Lung microvascular endothelial cell (primary cell): Measurements from ENCODE around the gene DDX10. TPM values are rescaled to one million over a fixed set of nuclear protein-coding genes. Genes with fewer than 3 reads are reported as not detected.

Experiments
- DNase-seq, 2 donors: peaks; one replicate each; pipeline versions ENCODE4 v3.0.0 to v3.0.0-alpha.2; 2010; ENCODE audit warnings: low read depth in 2 of 2
- total RNA-seq: library from RNA; depleted of rRNA; stranded (reverse); fragments of >200 nt; gene quantifications from 2 replicates; pipeline ENCODE4 v1.2.1, GENCODE V29; 2014

The DDX10 gene
- total RNA-seq, 1 donor from 2014 or later: 32.1 TPM

GRCh38 chr11:108938604-108939003, 273.7 kb downstream of the DDX10 start:
- peak in 1 of 2 donors; percentile 42 for DNase-seq

GRCh38 chr11:108939135-108939534, 274.3 kb downstream of the DDX10 start:
- DNase-seq: no peak

DNA sequence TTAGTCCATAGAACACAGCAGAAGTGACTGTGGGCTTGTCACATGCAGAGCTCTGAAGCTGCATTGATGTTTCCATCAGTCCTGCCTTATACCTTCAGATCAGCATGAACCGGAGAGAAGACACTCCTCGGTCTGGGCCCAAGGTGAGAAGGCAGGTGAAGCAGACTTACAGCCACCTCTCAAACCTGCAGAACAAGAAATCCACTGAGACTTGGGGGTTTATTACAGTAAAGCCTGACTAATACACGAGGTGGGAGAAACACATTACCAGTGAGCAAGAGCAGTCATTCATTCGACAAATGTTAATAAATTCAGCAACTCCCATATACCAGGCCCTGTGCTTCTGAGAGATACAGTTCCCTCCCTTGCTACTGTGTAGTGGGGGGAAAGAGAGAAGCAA, 279.0 kb downstream of the DDX10 start:
- no peak for DNase-seq

GRCh38 chr11:108944471-108945178, 279.8 kb downstream of the DDX10 start:
- no peak for DNase-seq

GRCh38 chr11:108945341-108945740, 280.5 kb downstream of the DDX10 start:
- DNase-seq: no peak

DNA sequence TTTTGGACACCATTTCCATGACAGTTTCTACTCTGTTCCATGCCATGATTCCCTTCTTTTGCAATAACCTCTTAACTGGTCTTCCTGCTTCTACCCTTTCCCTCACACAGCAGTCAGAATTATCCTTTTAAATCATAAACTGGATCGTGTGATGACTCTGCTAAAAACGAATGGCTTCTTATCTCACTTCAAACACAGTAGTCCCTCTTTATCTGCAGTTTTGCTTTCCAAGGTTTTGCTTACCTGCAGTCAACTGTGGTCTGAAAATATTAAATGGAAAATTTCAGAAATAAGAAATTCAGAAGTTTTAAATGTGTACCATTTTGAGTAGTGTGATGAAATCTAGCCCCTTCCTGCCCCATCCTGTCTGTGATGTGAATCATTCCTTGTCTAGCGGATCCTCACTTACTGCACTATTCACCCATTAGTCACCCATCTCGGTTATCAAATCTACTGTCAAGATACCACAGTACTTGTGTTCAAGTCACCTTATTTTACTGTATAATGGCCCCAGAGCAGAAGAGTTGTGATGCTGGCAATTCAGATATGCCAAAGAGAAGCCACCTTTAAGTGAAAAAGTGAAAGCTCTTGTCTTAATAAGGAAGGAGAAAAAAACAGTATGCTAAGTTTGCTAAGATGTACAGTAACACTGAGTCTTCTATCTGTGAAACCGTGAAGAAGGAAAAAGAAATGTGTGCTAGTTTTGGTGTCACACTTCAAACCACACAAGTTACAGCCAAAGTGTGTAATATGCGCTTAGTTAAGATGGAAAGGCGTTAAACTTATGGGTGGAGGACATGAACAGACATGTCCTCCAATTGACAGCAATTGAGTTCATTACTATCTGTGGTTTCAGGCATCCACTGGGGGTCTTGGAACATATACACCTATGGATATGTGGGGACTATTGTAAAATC, 283.0 kb downstream of the DDX10 start:
- DNase-seq: peak in 1 of 2 donors; percentile 61

DNA sequence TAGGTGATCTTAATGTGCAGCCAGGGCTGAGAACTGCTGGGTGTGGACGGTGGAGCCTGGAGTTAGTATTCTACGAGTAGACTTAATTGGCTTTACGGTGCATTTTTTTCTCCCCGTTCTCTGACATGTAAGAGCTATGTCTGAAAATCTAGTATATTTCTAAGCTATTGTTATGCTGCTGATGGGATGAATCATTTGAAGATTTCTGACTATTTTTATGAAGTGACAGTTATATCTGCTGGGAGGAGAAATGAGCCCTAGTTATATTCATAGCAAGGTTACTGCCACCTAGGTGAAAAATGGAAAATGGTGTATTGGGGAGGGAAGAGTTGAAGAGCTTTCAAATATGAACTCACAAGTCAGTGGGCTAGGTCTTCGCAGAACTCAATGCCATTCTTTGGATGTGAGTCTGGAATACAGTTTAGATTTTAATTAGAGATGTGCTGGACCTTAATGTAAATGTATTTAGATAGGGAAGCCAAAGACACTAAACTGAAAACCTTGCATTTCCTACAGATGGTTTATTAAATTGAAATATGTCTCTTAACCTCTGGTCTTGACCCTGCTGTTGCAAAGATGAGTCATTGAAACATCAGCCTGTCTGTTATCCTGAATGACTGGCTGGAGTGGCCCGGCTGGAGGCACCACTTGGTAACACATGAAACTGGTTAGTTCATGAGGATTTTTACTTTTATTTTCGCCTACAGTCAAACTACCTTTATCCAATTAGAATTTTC, 293.7 kb downstream of the DDX10 start:
- peak; percentile 73 to 86 for DNase-seq

DNA sequence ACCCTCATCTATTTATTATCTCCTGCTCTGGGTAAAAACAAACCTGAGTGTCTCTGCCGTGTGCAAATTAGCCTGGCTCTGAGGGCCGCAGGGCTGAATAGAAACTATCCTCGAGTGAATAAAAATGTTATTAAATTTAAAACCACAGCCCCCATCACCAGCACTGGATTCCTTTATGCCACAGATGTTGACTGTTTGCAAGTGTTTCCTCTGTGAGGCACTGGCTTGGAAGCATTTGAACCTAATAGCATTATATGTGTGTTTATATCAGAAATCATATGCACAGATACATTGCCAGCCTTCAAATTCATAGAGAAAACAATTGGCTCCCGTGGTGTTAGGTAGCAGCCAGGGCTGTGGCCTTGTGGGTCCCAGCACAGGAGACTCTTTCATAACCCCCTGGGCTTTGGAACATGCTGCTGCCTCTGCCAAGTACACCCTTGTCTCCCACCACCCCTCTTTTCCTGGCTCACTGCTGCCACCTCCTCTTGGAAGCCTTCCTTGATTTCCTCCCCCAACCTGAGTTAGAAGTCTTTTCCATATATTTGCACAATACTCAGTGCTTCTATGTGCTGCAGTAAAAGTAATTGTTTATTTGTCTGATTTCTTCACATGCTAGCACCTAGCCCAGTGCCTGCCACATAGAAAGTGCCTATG, 294.4 kb downstream of the DDX10 start:
- no peak for DNase-seq

- DNase-seq: no peak
Observed at GRCh38 chr11:108959874-108960273, 295.0 kb downstream of the DDX10 start.

GRCh38 chr11:108960501-108960900, 295.6 kb downstream of the DDX10 start:
- peak in 1 of 2 donors; percentile 33 for DNase-seq

- no peak for DNase-seq
Observed at GRCh38 chr11:108961095-108961494, 296.2 kb downstream of the DDX10 start.

GRCh38 chr11:108963118-108963517, 298.2 kb downstream of the DDX10 start:
- DNase-seq: no peak

GRCh38 chr11:108965306-108966001, 300.6 kb downstream of the DDX10 start:
- DNase-seq: peak in 1 of 2 donors; percentile 32

DNA sequence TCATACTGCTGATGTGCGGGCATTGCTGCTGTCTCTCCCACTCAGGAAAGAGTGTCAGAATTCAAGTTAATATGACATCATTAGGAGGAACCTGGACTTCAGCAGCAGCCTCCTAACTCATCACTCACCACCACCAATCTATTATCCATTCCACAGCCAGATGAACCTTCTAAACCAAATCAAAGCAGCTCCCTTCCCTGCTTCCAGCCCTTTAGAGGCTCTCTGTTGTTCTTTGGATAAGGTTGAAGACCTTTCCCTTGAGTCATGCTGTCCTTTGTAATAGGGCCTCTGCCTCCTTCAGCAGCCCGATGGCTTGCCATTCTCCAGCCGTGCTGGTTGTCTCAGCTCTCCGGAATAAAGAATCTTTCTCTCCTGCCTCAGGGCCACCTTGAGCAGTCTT, 301.3 kb downstream of the DDX10 start:
- no peak for DNase-seq

- no peak for DNase-seq
Observed at GRCh38 chr11:108966978-108967377, 302.1 kb downstream of the DDX10 start.

GRCh38 chr11:108967571-108967970, 302.7 kb downstream of the DDX10 start:
- no peak for DNase-seq

- DNase-seq: no peak
Observed at GRCh38 chr11:108970221-108970991, 305.5 kb downstream of the DDX10 start.

- peak; percentile 29 to 88 for DNase-seq
Observed at GRCh38 chr11:108973402-108974162, 308.7 kb downstream of the DDX10 start.

DNA sequence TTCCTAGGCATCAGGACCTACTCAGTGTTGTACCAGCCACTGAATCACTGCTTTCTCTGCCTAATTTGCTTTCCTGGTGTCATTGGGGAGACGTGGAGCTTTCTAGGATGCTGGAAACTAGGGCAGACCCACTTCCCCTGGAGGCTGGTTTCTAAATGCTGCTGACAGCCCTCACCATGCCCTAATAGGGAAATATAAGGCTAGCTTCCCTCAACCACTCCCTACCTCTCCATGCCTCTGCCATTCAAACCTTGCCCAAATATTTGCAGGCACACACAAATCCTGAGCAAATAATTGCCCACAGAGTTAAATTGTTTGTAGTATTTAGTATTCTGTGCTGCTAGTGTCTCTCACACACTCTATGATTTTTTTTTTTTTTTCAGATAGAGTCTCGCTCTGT, 310.2 kb downstream of the DDX10 start:
- DNase-seq: no peak
